ENCODE data around the gene TPH2. TPM values are rescaled to one million over a fixed set of nuclear protein-coding genes. Genes with fewer than 3 reads are reported as not detected.
A peak's percentile ranks its signal among the peaks of the same experiment; 100 is the strongest.

TPH2 gene
- total RNA-seq, 1 experiment from 2014 or later, result 0.66 TPM

DNA sequence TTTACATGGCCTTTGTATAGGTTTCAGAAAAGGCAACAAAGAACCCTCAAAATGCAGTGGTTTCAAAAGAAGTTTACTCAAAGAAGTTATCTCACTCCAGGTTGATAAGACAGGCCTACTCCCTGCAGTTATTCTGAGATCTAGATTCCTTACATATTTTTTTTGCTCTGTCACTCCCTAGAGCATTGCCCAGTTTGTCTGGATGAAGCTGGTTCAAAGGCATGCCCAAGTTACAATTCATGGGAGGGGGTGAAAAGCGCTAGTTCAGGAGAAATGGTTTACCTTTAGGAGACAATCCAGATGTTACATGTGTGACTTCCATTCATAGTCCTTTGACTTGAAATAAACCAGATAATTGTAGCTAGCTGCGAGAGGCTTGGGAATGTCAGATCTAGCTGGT, 115.0 kb downstream of the TPH2 start:
- H3K14ac ChIP-seq (ENCODE audit: insufficient read depth, low read length), result no peak overlapping the region
- no peaks in the 10 kb centered on the region for H4K20me1 ChIP-seq (ENCODE audit: control insufficient read depth, insufficient read depth, insufficient read length)
- Mint-ChIP-seq H3K36me3 (ENCODE audit: insufficient read depth in 1 of 3, low read depth in 3 of 3) (no peaks in the 10 kb centered on the region), H3K9me3 (no peaks in the 10 kb centered on the region), H3K4me3 (no peak overlapping the region), H3K27ac (no peak overlapping the region), H3K4me1 (0 out of 4 replicates have a peak, but pooled peaks cover 0 to 3% of the 10 kb centered on the region in 2 experiments), H3K27me3 (ENCODE audit: low read depth) (no peaks in the 10 kb centered on the region)
- H2AK5ac ChIP-seq (ENCODE audit: insufficient read length, low read length), result peak overlapping the region; percentile 65
- H2BK15ac ChIP-seq (ENCODE audit: low read depth, low read length), result no peak overlapping the region
- no peak for DNase-seq
- H2BK12ac ChIP-seq (ENCODE audit: insufficient read length, low read depth, low read length), result no peak overlapping the region
- H3K27ac ChIP-seq (ENCODE audit: insufficient read length, low read depth, low read length), result no peak overlapping the region
- no peaks in the 10 kb centered on the region for H3K4me1 ChIP-seq (ENCODE audit: insufficient read depth, low read length)
- H3K27me3 ChIP-seq (ENCODE audit: insufficient read depth, low read length), result no peaks in the 10 kb centered on the region
- no peak overlapping the region for H2AFZ ChIP-seq (ENCODE audit: low read length)
- H3K18ac ChIP-seq (ENCODE audit: insufficient read length, low read depth, low read length), result no peak overlapping the region
- no peak overlapping the region for H2BK20ac ChIP-seq (ENCODE audit: low read depth, low read length, poor library complexity, severe bottlenecking)
- H3K79me1 ChIP-seq (ENCODE audit: insufficient read depth, low read depth, low read length, poor library complexity, severe bottlenecking), result no peaks in the 10 kb centered on the region
- no peak overlapping the region for H3T11ph ChIP-seq (ENCODE audit: low read length)
- no peak overlapping the region for H3K9ac ChIP-seq (ENCODE audit: extremely low read depth, insufficient read length, low read length)
- no peaks in the 10 kb centered on the region for H3K9me3 ChIP-seq (ENCODE audit: control insufficient read depth, low read depth, low read length)
- no peak for TF ChIP-seq CTCF (conservative IDR thresholded peaks at IDR 0.05)
- no peak overlapping the region for H3K4me2 ChIP-seq (ENCODE audit: insufficient read depth, insufficient read length, low read length)
- no peak overlapping the region for H3K56ac ChIP-seq (ENCODE audit: insufficient read length, low read depth, low read length)
- H2BK120ac ChIP-seq (ENCODE audit: low read depth, low read length, poor library complexity, severe bottlenecking), result no peak overlapping the region
- no peak overlapping the region for H2BK5ac ChIP-seq (ENCODE audit: insufficient read length, low read length)
- no CpG with 5 or more reads among the region's 2 CpGs for WGBS (ENCODE audit: extremely low coverage, insufficient read length, low lambda C conversion rate)
- H3K79me2 ChIP-seq (ENCODE audit: insufficient read depth, low read length), result no peaks in the 10 kb centered on the region
- H3K23ac ChIP-seq (ENCODE audit: insufficient read length, low read depth, low read length), result no peak overlapping the region
- H4K8ac ChIP-seq (replicated peaks; ENCODE audit: insufficient read length, low read depth, low read length), result no peak overlapping the region
- no peak overlapping the region for H4K5ac ChIP-seq (ENCODE audit: insufficient read length, low read depth, low read length)
- H3K4ac ChIP-seq (ENCODE audit: low read depth, low read length), result no peak overlapping the region
- no peak overlapping the region for H4K91ac ChIP-seq (ENCODE audit: insufficient read length, low read depth, low read length)
- no peaks in the 10 kb centered on the region for H3K23me2 ChIP-seq (ENCODE audit: insufficient read length, low read depth, low read length, poor library complexity, severe bottlenecking)

All from H9 (cell line).